Measurements from ENCODE around the gene MRPS23.

Gene MRPS23

DNA sequence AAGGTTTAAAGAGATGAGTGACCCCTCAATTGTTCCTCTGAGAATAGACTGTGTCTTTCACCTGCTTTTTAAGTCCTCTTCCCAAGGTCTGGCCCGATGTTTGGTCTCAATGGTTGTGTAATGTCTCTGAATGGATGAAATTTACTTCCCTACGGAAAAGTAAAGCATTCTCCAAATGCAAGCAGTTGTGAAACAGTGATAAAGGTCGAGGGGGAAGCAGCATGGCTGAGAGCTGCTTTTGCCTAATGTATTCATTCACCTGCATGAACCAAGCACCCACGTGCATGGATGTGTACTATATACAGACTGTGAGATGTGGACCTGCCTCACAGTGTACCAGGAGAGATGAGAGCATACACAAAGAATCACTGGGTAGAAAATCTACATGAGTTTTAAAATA is 11.4 kb downstream of the MRPS23 start:
- DNase-seq (ENCODE audit: low read depth): no peak

DNA sequence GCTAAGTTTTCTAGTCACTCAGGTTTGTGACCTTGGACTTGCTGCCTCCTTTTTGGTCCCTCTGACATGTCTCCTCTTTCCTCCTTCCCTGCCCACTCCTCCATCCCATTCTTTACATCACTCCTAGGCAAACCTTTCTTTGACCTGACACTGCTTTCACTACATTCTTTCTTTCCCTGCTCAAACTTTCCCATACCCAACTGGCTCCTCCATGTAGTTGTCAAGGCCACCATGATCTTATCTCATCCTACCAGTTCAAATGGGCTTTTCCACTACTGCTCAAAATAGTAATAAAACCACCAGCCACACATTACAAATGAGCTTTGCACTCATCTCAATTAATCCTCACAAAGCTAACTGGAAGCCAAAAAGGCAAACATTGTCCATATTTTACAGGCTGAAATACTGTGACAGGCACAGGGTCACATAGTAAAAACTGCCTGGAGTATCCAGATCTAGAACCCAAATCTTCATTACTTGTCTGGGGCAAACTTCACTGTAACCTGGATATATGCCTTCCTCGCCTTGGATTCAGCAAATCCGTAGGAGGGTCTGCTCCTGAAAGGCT is 14.4 kb downstream of the MRPS23 start:
- DNase-seq (ENCODE audit: low read depth): no peak

DNA sequence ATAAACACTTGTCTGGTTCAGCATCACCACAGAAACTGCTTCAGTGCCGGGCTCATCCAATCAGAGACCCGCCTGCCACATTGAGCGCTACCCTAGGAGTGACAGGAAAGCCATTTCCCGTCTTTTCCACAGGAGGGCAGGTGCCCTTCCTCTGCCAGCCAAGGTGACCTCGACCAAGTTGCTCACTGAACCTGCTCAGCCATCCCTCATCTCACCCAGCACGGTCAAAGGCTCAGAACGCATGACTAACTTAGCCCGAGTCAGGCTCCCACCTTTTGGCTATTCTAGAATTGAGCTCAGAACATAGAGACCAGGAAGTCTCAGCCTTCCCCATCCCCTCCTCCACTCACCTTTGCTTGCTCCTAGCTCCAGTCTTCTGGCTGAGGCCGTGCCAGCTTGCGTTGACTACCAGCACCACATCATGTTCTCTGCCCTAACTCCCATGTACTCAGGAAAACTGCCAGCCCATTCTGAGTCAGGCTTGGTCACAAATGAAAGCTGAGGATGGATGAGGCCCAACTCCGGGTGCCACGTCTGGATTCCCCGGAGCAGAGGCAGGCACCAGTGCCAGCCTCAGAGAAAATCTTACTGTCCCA is 15.6 kb downstream of the MRPS23 start:
- no peak for DNase-seq (ENCODE audit: low read depth)

DNA sequence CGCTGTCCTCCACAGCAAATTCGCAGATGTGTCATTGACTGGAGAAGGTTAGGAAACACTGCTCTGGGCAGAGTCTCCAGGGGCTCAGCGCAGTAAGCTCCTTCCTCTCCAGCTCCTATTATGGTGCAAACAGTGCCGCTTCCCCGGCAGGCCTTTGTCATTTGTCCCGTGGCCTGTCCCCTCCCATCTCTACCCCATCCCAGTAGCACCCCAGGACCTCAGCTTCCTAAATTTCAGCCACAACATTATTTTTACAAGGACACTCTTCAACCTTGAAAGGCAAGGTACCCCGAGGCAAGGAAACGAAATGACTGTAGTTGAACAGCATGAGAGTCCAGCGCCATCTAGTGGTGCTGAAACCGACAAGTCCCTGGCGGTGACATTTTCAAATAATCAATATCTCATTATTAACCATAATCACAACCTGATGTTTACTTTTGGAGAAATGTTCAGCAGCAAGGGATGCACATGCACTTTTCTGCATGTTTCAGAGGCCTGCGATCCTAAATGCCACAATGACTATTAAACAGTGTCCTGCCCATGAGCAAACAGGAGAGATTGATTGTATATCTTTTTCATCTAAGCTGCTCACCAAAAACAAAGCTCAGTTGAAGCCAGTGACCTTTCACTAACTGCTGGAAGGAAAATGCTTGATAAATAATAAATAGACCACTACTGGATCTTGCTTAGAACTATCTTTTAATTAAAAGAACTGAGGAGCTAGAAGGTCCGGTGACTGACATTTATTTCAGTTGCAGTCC is 16.5 kb downstream of the MRPS23 start:
- peak; percentile 41 for DNase-seq (ENCODE audit: low read depth)

DNA sequence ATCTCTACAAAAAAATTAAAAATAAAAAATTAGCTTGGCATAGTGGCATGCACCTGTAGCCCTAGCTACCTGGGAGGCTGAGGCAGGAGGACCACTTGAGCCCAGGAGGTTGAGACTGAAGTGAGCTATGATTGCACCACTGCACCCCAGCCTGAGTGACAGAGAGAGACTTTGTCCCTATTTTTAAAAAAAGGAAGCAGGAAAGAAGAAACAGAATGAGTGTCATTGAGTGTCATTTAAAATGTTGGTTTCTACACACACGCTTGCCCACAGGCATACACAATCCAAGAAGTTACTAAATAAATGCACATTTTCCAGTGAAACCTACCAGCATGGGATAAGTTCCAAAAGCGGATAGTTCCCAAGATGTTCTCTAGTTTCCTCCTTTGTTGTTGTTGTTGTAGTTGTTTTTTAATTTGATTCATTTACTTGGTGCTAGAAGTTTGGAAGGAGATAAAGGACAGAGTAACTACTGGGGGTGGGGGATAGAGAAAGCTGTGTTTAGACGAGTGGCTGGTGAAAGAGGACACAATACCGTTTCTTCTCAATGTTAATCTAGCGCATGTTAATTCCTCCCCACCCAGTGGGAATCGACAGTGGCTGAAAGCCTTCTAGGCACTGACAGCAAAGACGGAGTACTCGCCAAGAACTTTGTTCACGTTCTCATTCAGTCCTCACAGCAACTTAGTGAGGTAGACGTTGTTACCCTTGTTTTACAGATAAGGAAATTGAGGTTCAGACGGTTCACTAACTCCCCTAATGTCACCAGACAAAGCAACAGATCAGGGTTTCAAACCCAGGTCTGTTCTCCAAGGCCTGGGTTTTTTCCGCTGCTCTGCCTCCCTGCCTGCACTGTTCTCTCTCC is 17.3 kb downstream of the MRPS23 start:
- no peak for DNase-seq (ENCODE audit: low read depth)

DNA sequence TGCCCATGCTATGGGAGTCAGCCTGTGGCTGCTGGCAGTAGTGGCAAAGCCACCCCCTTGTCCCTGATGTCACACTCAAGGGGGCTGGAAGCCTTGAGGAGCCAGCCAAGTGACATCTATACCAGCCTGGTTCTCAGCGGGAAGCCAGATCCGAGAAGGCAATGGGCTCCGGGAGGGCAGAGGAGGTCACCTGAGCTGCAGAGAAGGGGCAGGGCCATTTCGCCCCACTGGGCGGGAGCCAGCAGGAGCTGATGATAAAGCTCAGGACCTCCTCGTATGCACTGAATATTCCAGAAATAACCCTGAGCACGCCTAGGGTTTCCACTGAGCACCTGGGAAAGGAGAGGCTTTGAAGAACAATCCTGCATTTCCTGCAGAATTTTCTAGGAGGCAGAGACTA is 19.0 kb downstream of the MRPS23 start:
- no peak for DNase-seq (ENCODE audit: low read depth)

DNA sequence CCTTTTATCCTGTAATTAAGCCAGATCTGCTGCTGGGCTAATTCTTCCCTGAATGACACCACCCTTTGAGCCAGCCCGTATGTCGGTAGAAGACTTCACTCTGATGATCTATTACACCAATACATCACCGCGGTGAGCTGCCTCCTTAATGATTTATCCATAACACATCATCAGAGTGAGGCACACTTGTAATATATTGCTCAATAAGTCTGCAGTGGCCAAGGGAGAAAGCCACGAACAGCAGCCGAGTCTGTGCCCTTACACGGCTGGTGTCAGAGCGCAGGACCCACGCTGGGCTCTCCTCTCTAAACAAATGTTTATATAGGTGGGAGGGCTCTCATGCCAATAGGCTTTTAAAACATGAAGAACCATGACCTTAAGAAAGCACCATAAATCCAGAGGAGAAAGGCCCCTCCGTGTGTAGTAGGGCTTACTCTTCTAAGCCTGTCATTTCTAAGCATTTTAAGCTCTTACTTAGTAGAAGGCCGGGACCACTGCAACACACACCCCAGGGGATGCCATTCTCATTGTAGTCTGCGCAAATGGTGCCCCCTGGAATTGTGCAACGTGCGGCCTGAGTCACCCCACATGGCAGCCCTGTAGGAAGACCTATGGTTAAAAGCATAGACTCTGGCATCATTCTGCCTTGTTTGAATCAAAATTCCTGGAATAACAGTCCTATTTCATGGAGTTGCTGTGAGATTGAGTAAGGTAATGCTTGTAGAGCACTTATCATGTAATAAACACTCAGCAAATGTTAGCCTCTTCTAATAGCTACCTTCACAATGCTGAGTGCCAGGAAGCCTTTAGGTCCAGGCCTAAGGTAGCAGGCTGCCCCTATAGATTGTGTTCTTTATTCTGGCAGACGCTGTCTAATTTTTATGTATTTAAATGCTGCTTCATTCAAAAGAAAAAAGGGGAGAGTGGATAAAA is 26.1 kb downstream of the MRPS23 start:
- DNase-seq (ENCODE audit: low read depth): no peak

DNA sequence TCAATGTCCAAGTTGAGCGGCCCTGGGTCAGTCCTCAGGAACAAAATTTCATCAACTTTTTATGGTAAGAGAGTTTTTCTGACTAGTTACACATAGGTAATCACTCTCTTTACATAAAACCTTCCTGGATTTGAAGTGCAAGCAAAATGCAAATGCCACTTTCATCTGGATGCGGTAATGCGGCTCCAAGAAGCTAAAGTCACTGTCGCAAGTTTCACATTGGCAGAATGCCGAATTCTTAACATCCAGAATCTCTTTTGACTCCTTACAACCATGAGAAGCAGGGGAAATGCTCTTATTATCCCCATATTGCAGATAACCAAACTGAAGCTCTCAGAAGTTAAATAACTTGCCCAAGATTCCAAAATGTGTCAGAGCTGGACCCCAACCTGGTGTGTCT is 30.0 kb downstream of the MRPS23 start:
- DNase-seq (ENCODE audit: low read depth): no peak

DNA sequence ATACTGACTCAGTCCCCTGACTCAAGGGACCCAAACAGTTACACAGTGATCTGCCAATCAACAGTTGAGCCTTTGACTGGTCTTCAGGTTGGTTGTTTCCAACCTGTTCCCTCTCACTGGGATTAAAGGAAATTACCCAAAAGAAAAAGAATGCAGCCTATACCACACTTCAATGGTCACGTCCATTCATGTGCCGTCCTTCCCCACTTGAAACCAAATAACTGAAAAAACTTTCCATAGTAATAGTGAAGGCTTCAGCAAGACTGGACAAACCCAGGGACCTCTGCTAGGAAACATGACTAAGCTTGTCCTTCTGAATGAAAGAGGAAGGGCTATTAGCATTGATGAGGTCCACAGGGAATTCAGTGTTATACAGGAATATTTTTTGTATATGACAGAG is 30.6 kb downstream of the MRPS23 start:
- DNase-seq (ENCODE audit: low read depth): no peak

DNA sequence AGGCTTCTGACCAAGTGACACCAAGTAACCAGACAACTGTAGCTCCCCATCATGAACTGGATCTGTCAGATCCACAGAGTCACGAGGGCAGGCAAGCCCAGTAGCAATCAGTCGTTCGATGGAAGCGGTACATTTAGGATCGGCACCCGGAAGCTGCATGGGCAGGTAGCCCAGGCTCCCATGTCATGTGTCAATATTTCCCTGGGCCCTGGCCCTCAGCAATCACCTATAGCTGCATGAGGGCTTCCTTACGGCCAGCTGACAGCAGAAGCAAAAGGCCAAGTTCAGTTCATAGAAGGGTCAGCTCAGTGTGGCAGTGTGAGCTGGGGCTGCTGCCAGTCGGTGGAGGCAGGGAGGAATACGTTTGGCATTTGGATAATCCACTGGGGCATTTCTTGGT is 31.8 kb downstream of the MRPS23 start:
- DNase-seq (ENCODE audit: low read depth): no peak

DNA sequence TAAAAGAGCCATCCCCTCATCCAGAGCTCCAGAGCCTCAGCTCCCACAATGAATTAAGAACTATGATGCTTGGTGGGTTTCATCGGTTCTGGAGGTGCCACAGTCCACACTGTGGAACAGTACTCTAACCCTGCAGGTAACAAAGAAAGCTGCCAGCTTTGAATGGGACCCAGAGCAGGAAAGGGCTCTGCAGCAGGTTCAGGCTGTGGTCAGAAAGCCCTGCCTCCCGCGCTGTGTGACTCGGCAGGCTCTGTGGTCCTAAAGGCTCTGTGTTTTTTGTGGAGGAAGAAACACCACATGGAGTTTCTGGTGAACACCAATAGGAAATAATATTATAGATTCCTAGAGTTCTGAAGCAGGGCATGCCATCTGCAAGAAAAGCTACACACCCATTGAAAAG is 32.5 kb downstream of the MRPS23 start:
- DNase-seq (ENCODE audit: low read depth): no peak

DNA sequence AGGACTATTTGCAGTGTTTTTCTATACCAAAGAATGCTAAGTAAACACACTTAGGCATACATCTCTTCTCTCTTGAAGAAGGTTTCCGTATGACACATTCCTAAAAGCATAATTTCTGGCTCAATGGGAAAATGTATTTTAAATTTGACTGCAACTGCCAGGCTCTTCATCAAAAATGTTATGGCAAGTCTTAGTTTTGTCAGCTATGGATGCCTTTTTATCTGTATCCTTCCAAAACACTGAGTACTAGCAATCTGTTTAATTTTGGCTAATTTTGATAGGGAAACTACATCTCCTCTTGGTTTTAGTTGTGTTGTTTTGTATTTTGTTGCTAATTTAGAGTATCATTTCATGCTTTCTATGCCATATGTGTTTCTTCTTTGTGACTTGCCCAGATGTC is 35.4 kb downstream of the MRPS23 start:
- no peak for DNase-seq (ENCODE audit: low read depth)

DNA sequence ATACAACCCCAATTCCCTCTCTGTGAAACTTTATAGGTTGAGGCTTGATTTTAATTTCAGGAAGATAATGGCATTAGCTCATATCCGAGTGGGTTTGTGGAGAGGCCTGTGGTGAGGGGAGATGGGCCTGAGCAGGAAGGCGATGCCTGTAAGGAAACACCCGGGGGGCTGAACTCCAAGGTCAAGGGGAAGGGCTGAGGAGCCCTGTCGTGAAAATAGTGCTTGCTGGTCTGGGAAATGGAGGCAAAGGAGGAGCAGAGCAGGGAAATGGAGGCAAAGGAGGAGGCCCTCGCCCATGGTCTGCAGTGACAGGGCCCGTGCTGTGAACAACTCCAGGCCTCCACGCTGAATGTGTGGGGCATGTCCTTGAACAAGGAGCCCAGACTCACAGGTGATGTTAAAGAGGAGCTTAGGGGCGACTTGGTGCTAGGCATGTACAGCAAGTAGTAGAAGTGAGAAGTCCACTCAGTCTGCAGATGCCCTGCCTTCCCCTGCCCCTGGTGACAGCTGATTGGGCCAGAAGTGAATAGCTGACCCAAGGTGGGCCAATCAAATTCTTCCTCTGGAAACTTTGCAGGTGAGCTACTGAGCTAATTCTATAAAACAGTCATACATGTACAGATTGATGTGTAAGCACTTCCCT is 38.1 kb downstream of the MRPS23 start:
- no peak for DNase-seq (ENCODE audit: low read depth)

DNA sequence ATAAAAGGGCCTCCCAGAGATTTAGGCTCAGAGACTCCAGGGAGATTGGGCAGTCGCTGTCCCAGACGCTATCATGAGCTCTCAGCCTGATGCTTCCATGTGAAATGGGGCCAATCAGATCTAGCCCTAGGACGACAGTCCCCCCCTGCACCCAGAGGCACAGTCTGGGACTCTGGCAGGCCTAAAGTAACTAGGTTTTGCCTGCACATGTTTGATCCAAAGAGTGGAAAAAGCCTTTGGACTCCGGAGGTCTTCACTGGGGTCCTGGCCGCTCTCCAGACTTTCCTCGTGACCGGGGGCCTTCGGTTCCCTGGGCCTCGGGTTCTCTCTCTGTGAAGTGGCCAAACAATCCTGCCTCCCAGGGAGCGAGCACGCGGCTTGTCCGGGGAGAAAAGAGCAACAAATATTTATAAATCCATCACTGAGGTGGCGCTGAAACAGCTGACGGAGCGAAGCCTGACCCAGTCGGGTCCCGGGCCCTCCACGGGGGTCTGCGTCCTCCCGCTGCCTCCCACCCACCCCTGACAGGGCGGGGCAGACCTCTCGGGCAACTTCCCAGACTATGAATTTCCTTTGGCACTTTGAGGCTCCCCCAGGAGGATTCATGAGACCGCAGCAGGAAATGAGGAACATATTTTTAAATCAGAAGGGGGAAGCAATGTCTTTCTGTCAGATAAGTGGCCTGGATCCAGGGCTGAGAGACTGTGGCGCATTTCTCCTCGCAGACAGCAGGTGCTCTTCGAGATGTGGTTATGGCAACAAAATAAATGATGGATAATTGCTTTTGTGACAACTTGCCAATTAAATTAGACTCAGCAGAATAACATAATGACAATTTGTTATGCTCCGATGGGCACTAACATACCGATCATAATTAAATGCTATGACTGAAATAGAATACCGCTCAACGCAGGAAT is 38.9 kb downstream of the MRPS23 start:
- DNase-seq (ENCODE audit: low read depth): no peak

DNA sequence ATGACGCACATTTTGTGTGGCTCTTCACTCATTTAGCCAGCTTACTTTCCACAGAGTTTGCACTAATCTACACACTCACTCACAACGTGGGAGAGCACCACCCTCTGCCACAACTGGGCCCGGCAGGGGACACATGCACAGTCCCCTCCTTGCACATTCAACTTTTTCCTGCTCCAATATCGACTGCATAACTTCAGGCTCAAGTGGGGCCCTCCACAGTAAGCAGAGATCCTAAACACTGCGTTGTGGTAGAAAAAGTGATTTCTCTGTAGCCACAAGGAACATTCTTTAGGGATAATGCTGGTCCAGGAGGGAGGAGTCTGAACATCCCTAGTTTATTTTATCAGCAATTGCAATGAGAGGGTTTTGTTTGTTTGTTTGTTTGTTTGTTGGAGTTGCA is 40.0 kb downstream of the MRPS23 start:
- DNase-seq (ENCODE audit: low read depth): no peak

DNA sequence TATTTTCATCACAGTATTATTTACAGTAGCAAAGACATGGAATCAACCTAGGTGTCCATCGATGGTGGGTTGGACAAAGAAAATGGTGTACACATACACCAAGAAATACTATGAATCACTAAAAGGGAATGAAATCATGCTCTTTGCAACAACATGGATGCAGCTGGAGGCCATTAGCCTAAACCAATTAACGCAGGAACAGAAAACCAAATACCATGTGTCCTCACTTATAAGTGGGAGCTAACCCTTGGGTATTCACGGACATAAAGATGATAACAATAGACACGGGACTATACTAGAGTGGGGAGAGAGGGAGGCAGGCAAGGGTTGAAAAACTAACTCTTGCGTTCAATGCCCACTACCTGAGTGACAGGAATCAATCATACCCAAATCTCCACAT is 41.0 kb downstream of the MRPS23 start:
- DNase-seq (ENCODE audit: low read depth): no peak

DNA sequence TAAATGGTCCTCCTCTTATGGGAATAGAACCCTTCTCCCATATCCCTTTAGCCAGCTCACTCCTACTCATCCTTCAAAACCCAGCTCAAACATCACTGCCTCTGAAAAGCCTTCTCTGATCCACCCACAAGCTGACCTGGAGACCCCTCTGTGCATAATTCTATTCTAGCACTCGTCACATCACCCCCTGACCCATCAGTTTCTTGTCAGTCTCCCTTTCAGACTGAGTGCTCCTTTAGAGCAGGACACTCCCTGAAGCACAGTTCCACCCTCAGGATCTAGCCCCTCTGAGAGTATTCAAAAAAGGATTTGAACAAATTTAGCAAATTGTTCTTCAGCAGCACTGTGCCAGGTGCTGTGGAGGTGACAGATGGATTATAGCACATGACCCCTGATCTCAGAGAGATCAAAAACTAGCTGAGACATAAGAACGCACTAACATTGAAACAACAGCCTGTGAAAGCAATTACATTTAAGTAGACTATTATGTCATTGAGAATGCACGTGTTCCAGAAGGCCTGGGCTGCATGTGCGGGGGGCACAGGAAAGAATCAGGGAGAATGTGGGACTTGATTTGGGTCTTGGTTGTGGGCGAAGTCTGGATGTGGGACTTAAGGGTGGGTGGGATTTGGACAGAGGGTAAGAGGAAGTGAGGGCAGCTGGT is 43.5 kb downstream of the MRPS23 start:
- DNase-seq (ENCODE audit: low read depth): no peak

DNA sequence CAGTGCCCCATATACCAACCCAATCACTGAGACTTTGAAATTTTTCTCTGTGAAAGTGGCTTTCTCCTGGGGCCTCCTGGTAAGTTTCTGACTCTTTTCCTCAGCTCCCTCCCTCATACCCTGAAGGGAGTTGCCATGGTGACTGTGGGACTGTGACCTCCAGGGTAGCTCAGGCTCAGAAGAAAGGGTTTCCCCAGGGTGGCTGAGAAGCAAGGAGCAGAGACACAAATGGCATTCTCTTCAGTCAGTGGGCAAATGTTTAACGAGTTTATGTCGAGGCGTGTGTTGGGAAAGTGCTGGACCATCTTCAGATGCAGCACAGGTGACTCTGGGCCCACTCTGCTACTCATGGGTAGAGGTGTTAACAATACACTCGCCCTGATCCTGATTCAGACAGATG is 46.8 kb downstream of the MRPS23 start:
- DNase-seq (ENCODE audit: low read depth): no peak

DNA sequence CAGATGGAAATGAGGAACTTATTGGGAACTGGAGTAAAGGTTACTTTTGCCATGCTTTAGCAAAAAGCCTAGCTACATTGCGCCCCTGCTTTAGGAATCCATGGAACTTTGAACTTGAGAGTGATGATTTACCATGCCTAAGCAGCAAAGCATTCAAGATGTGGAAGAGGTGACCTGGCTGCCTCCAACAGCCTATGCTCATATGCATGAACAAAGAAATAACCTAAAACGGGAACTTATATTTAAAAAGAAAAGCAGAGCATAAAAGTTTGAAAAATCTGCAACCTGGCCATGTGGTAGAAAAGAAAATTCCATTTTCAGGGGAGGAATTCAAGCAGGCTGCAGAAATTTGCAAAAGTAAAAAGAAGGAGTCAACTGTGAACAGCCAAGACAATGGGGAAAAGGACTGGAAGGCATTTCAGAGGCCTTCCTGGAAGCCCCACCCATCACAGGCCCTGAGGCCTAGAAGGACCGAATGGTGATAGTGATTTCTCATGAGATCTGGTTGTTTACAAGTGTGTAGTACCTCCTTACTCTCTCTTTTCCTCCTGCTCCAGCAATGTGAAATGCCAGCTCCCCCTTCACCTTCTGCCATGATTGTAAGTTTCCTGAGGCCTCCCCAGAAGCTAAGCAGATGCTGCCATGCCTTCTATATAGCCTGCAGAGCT is 48.7 kb downstream of the MRPS23 start:
- DNase-seq (ENCODE audit: low read depth): no peak
